Heart right ventricle (tissue), 16 donors: ENCODE results near the gene MAP3K20. TPM values are rescaled to one million over a fixed set of nuclear protein-coding genes. Genes with fewer than 3 reads are reported as not detected.

Experiments used
- ATAC-seq, 8 donors: fragments of 200-7000 bp; cut with Tn5 transposase; one replicate each; pipeline ENCODE4 v1.9.1; 2020; ENCODE audit warnings: mild to moderate bottlenecking in 8 of 8, moderate library complexity in 8 of 8, moderate number of reproducible peaks in 1 of 8
- DNase-seq, 2 donors: peaks; one replicate each; pipeline ENCODE4 v3.0.0-alpha.2; 2020
- H3K27ac ChIP-seq, 10 donors: fragments of 200-600 bp; sonication (generic) in 2 of 10; one replicate each; pipeline versions ENCODE4 v1.5.0 to v1.8.0; 2020 to 2022; ENCODE audit warnings: mild to moderate bottlenecking in 3 of 10
- H3K27me3 ChIP-seq, 7 donors: fragments of 200-600 bp; one replicate each; pipeline ENCODE4 v1.8.0; 2021 to 2022; ENCODE audit warnings: mild to moderate bottlenecking in 2 of 7
- H3K36me3 ChIP-seq, 9 donors: fragments of 200-600 bp; sonication (generic) in 1 of 9; one replicate each; pipeline versions ENCODE4 v1.5.0 to v1.8.0; 2020 to 2022; ENCODE audit warnings: mild to moderate bottlenecking in 2 of 9
- H3K4me1 ChIP-seq, 9 donors: fragments of 200-600 bp; sonication (generic) in 1 of 9; one replicate each; pipeline versions ENCODE4 v1.5.0 to v1.8.0; 2020 to 2022; ENCODE audit warnings: mild to moderate bottlenecking in 4 of 9
- H3K4me3 ChIP-seq, 10 donors: fragments of 200-600 bp; sonication (generic) in 2 of 10; one replicate each; pipeline versions ENCODE4 v1.5.0 to v1.8.0; 2020 to 2022; ENCODE audit warnings: mild to moderate bottlenecking in 7 of 10, moderate library complexity in 2 of 10
- H3K9me3 ChIP-seq, 11 donors: fragments of 200-600 bp in 10 of 11; sonication (generic) in 2 of 11; one replicate each; pipeline versions ENCODE4 v1.5.0 to v1.8.0; 2013 to 2022; ENCODE audit warnings: mild to moderate bottlenecking in 2 of 11, control low read depth in 1 of 11, moderate library complexity in 1 of 11
- CTCF ChIP-seq, 9 donors: fragments of 200-600 bp; sonication (generic) in 2 of 9; IDR thresholded peaks; one replicate each; pipeline versions ENCODE4 v1.5.0 to v1.8.0; 2021 to 2022; ENCODE audit warnings: antibody characterized with exemption in 9 of 9, mild to moderate bottlenecking in 5 of 9, moderate library complexity in 1 of 9
- WGBS, 2 donors: extraction: QIAGEN DNeasy Blood & Tissue Kit; methylation state at CpG; one replicate each; pipeline ENCODE4 v1.1.7; 2013; ENCODE audit warnings: inconsistent platforms in 1 of 2; 5-methylcytosine and 5-hydroxymethylcytosine counted together
- intact Hi-C, 10 donors: fragments of 100-400 bp; cut with DNase I; formaldehyde crosslinking; loops; one replicate each; pipeline versions ENCODE4 v1.11.1 to v1.14.2; 2022
- polyA plus RNA-seq, 2 donors: library from polyadenylated mRNA; stranded (reverse); fragments of 200-250 nt; gene quantifications; one replicate each; pipeline ENCODE4 v1.2.3, GENCODE V29; 2013
- total RNA-seq, 10 donors: library from RNA; stranded (reverse); fragmentation: NEBNext Ultra II Directional in 3 of 10; extraction: Animal tissue kit (Norgen Biotek cat#: 25700) in 3 of 10; gene quantifications; one replicate each; pipeline versions ENCODE4 v1.2.1 to v1.2.4, GENCODE V29; 2021 to 2023
- donor health status: Arrhythmogenic right ventricular cardiomyopathy.
- donor health status: ischemic (EF 13 %, LVEDD 7.1; RV severe dilation, severe dysfunction).
- donor health status: healthy with polysubstance abuse.
- donor health status: DM: no; HTN: yes; CAD: no.
- donor health status: DM: no; HTN: no; CAD: no.
- donor health status: ischemic (EF 25% LVEDD 6.9; RV normal size, moderate dysfunction).
- donor health status: ischemic (EF 25% LVEDD 5.7; RV mildly dilated, moderate dysfunction).
- donor health status: healthy.
- donor health status: DM: yes; HTN: yes; CAD: no.
- donor health status: Ischemic cardiomyopathy.
- donor health status: ischemic (EF 35%, LVEDD 5.7; RV mildly dilated, moderate dysfunction).
- donor health status: nonischemic (EF 11% LVEDD 7.7; RV severe dilation, severe dysfunction).
- donor health status: DM: yes; HTN: yes; CAD: no.
- donor health status: PGD.
- donor health status: ischemic (EF 29% LVEDD 5.4; RV normal size, mild dysfunction).
- donor health status: nonischemic (EF 23%, LVEDD 6.1; RV moderate dilation, normal function).

The MAP3K20 gene
- total and polyA plus RNA-seq, 12 donors = 63.2 to 560 (median 420) TPM

DNA sequence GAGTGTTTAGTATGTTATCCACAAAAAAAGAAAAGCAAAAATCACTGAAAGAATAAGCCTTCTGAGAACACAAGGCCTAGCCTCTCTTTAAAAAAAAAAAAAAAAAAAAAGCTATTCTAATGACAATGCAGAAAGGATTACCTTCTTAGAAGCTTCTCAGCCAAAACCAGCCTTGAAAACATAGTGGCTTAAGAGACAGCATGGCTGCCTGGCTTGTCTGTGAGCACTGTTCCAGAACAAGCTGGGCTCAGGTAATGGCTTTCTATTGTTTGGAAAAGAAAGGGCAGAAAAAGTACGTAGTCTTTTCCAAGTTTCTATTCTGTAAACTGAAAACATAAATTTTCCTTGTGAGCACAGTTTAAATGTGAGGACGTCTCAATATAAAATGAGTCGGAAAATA lies 119.5 kb downstream of the MAP3K20 start:
- Histone ChIP-seq H3K36me3 (peaks cover 0 to 46% (median 14%) of the 10 kb centered on the region in 9 donors), H3K27me3 (no peaks in the 10 kb centered on the region), H3K4me1 (peaks cover 0 to 84% (median 56%) of the 10 kb centered on the region in 9 donors), H3K4me3 (no peak overlapping the region), H3K27ac (peak overlapping the region in 9 of 10 donors; percentile 7 to 73 (median 45)), H3K9me3 (no peaks in the 10 kb centered on the region)
- DNase-seq (no peak), ATAC-seq (peak in 3 of 8 donors; percentile 34 to 56 (median 51))
- intact Hi-C loops = no loop called here
- 40 to 41% methylated on average over 3 of the region's 3 CpGs for WGBS, 2 donors
- no peak for TF ChIP-seq CTCF (IDR thresholded peaks at IDR 0.05)

DNA sequence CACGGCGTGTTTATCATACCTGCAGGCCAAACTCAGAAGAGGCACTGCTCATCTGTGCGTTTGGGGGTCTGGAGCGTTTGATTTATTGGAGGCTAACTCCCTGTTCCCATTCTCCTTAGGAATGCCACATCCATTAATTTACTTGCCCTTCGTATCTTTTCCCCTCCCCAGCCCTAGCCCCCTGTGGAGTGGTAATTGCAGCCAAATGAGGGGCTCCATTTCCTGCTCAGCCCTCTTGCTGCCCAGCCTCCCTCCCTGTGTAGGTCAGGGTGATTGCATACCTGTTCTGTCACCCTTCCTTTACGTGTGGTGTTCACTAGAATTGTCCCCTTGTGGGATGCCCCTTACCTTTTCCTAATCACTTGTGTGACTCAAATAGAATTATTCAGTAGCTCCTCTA lies 120.4 kb downstream of the MAP3K20 start:
- no peak overlapping the region for H3K4me3 ChIP-seq
- H3K27me3 ChIP-seq = no peaks in the 10 kb centered on the region
- intact Hi-C loops = no loop called here
- no peak for DNase-seq
- peak overlapping the region in 7 of 10 donors; percentile 5 to 73 (median 64) for H3K27ac ChIP-seq
- ATAC-seq = peak in 2 of 8 donors; percentile 16 to 49
- peaks cover 0 to 50% (median 14%) of the 10 kb centered on the region in 9 donors for H3K36me3 ChIP-seq
- TF ChIP-seq CTCF (IDR thresholded peaks at IDR 0.05) = no peak
- 90 to 93% methylated on average over 6 of the region's 6 CpGs for WGBS, 2 donors
- peaks cover 0 to 75% (median 53%) of the 10 kb centered on the region in 9 donors for H3K4me1 ChIP-seq
- no peaks in the 10 kb centered on the region for H3K9me3 ChIP-seq

- H3K27me3 ChIP-seq = no peaks in the 10 kb centered on the region
- peak in 3 of 8 donors; percentile 39 to 78 (median 55) for ATAC-seq
- peak overlapping the region in 7 of 10 donors; percentile 5 to 73 (median 64) for H3K27ac ChIP-seq
- H3K36me3 ChIP-seq = peaks cover 0 to 44% (median 14%) of the 10 kb centered on the region in 9 donors
- H3K9me3 ChIP-seq = no peaks in the 10 kb centered on the region
- WGBS, 2 donors = 69 to 75% methylated on average over 4 of the region's 4 CpGs
- TF ChIP-seq CTCF (IDR thresholded peaks at IDR 0.05) = no peak
- intact Hi-C loops = no loop called here
- H3K4me3 ChIP-seq = no peak overlapping the region
- peaks cover 0 to 73% (median 51%) of the 10 kb centered on the region in 9 donors for H3K4me1 ChIP-seq
- DNase-seq = no peak
Measured at GRCh38 chr2:173196638-173197037, 121.0 kb downstream of the MAP3K20 start.

- Histone ChIP-seq H3K4me1 (peaks cover 0 to 75% (median 45%) of the 10 kb centered on the region in 9 donors), H3K4me3 (no peak overlapping the region), H3K27ac (peak overlapping the region in 2 of 10 donors; percentile 5 to 39), H3K36me3 (peaks cover 0 to 41% (median 14%) of the 10 kb centered on the region in 9 donors), H3K9me3 (no peaks in the 10 kb centered on the region), H3K27me3 (no peaks in the 10 kb centered on the region)
- TF ChIP-seq CTCF (IDR thresholded peaks at IDR 0.05) = no peak
- ATAC-seq = no peak
- WGBS, 2 donors = 95 to 96% methylated on average over 7 of the region's 7 CpGs
- DNase-seq = no peak
- intact Hi-C loops = no loop called here
Measured at GRCh38 chr2:173198327-173198726, 122.7 kb downstream of the MAP3K20 start.
